Lower leg skin (tissue), 4 donors: Measurements from ENCODE around the gene RTKN2. TPM values are rescaled to one million over a fixed set of nuclear protein-coding genes. Genes with fewer than 3 reads are reported as not detected.

Experiments used
- DNase-seq, 2 donors: peaks; one replicate each; pipeline ENCODE4 v3.0.0-alpha.2; 2019; ENCODE audit warnings: low spot score in 2 of 2
- H3K4me3 ChIP-seq: fragments of 200-600 bp; sonication (generic); 2 replicates; pipeline ENCODE4 v1.5.1; 2017; ENCODE audit warnings: mild to moderate bottlenecking, low read depth; ENCODE audit not compliant: poor library complexity, severe bottlenecking
- POLR2A ChIP-seq, 2 donors: fragments of 450-650 bp; IDR thresholded peaks; one replicate each; pipeline ENCODE4 v1.6.1; 2016 to 2017; ENCODE audit warnings: antibody characterized with exemption in 2 of 2, mild to moderate bottlenecking in 1 of 2, moderate library complexity in 1 of 2
- WGBS, 2 donors: methylation state at CpG; one replicate each; pipeline ENCODE4 v1.1.5; 2018; 5-methylcytosine and 5-hydroxymethylcytosine counted together
- intact Hi-C: fragments of 100-400 bp; cut with DNase I; formaldehyde crosslinking; loops from one replicate; pipeline ENCODE4 v1.15.0; 2023; ENCODE audit warnings: low total_unique reads
- total RNA-seq, 4 donors: library from RNA; depleted of rRNA; stranded (reverse); fragments of >200 nt; gene quantifications; one replicate each; pipeline ENCODE4 v1.1.0, GENCODE V29; 2016
- TF ChIP-seq, protein P1 (sequence below), 3 donors: fragments of 450-650 bp; IDR thresholded peaks; one replicate each; pipeline ENCODE4 v1.5.1; 2016; ENCODE audit warnings: antibody characterized with exemption in 3 of 3, mild to moderate bottlenecking in 3 of 3, moderate library complexity in 2 of 3

Gene RTKN2
- total RNA-seq, 4 donors from 2014 or later = 0.61 to 0.97 (median 0.78) TPM

DNA sequence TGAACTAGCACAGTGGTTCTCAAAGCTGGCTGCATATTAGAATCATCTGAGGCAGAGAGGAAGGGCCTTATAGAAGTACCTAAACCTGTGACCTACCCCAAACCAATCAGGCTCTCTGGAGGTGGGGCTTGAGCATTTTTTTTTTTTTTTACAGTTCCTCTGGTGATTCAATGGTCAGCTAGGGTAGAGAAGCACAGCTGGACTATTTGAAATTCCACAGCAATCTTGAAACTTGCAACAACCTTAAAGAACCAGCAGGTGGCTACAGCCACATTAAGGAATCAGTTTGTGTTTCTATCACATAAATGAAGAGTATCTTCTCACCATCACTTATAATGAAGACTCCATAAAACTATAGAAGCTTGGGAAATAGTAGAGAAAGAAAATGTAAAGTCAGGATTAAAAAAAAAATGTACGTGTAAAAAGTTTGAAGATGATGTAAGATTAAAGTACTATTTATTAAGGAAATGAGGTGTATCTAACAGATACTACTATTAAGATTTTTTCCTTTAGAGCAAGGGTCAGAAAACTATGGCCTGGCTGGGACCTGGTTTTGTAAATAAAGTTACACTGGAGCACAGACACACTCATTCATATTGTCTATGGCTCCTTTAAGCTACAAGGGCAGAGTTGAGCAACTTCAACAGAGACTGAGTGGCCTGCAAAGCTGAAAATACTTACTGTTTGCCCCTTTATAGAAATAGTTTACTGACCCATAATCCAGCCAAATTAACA is 3.8 kb downstream of the RTKN2 start:
- 9 to 13% methylated on average over 1 of the region's 1 CpG for WGBS, 2 donors
- intact Hi-C loops = no loop called here
- H3K4me3 ChIP-seq = no peak overlapping the region
- no peak for DNase-seq
- TF ChIP-seq, protein P1, sequence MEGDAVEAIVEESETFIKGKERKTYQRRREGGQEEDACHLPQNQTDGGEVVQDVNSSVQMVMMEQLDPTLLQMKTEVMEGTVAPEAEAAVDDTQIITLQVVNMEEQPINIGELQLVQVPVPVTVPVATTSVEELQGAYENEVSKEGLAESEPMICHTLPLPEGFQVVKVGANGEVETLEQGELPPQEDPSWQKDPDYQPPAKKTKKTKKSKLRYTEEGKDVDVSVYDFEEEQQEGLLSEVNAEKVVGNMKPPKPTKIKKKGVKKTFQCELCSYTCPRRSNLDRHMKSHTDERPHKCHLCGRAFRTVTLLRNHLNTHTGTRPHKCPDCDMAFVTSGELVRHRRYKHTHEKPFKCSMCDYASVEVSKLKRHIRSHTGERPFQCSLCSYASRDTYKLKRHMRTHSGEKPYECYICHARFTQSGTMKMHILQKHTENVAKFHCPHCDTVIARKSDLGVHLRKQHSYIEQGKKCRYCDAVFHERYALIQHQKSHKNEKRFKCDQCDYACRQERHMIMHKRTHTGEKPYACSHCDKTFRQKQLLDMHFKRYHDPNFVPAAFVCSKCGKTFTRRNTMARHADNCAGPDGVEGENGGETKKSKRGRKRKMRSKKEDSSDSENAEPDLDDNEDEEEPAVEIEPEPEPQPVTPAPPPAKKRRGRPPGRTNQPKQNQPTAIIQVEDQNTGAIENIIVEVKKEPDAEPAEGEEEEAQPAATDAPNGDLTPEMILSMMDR (IDR thresholded peaks at IDR 0.05) = no peak
- TF ChIP-seq POLR2A (IDR thresholded peaks at IDR 0.05) = no peak

DNA sequence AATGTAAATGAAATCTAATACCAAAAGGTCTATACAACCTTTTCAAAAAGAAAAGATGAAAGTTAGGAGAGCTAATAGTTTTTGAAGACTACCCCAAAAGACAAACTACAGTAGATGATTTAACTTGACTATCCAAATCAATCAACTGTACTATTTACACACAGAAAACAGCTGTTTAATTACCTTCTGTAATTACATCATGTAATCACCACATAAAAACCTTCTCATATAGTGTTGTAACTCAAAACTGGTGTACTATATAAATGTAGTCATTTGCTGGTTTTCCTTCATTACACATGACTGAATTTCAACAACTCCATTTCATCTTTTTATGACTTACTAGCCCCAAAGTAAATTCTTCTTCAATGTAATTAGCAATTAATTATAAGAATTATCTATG is 4.5 kb downstream of the RTKN2 start:
- DNase-seq = no peak
- intact Hi-C loops = no loop called here
- TF ChIP-seq, protein P1 (IDR thresholded peaks at IDR 0.05) = no peak
- H3K4me3 ChIP-seq = no peak overlapping the region

GRCh38 chr10:62261666-62262065 is 7.0 kb downstream of the RTKN2 start:
- H3K4me3 ChIP-seq = no peak overlapping the region
- TF ChIP-seq, protein P1 (IDR thresholded peaks at IDR 0.05) = no peak
- TF ChIP-seq POLR2A (IDR thresholded peaks at IDR 0.05) = no peak
- intact Hi-C loops = no loop called here
- no peak for DNase-seq

DNA sequence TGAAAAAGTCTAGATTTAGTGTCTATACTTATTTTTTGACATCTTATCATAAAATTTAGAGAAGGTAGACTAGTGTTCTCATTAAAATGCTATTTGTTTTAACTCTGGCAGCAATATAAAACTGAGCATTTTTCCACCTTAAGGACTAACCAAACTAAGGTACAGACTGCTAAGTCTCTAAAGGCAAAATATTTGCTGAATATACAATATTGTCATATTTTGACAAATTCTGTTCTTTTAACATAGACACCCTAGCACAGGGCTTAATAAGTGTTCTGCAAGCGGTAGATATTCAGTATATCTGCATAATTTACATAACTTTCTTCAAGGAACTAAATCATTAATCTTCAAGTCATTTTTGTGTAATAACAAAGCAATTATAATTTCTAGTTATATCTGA is 8.6 kb downstream of the RTKN2 start:
- 98% methylated on average over 1 of the region's 1 CpG for WGBS, 2 donors
- DNase-seq = no peak
- intact Hi-C loops = no loop called here
- TF ChIP-seq, protein P1 (IDR thresholded peaks at IDR 0.05) = no peak
- TF ChIP-seq POLR2A (IDR thresholded peaks at IDR 0.05) = no peak
- no peak overlapping the region for H3K4me3 ChIP-seq

GRCh38 chr10:62259456-62259855 is 9.2 kb downstream of the RTKN2 start:
- H3K4me3 ChIP-seq = no peak overlapping the region
- DNase-seq = no peak
- TF ChIP-seq POLR2A (IDR thresholded peaks at IDR 0.05) = no peak
- intact Hi-C loops = no loop called here
- WGBS, 2 donors = 72 to 98% methylated on average over 4 of the region's 4 CpGs

GRCh38 chr10:62258926-62259325 is 9.7 kb downstream of the RTKN2 start:
- H3K4me3 ChIP-seq = no peak overlapping the region
- TF ChIP-seq, protein P1 (IDR thresholded peaks at IDR 0.05) = no peak
- no peak for TF ChIP-seq POLR2A (IDR thresholded peaks at IDR 0.05)
- intact Hi-C loops = no loop called here
- 94 to 98% methylated on average over 3 of the region's 3 CpGs for WGBS, 2 donors
- DNase-seq = no peak
